GM23338 (cell line): ENCODE data around the gene CYP3A4. TPM values are rescaled to one million over a fixed set of nuclear protein-coding genes. Genes with fewer than 3 reads are reported as not detected.

Source experiments
- ATAC-seq: fragments of 200-7000 bp; cut with Tn5 transposase; 3 replicates; pipeline ENCODE4 v1.9.1; 2020
- DNase-seq: peaks from one replicate; pipeline ENCODE4 v3.0.0-alpha.2; 2015; ENCODE audit warnings: low spot score
- H2AFZ ChIP-seq: fragments of 200-600 bp; sonication (generic); 2 replicates; pipeline ENCODE4 v1.8.0; 2016; ENCODE audit warnings: antibody characterized with exemption, mild to moderate bottlenecking, moderate library complexity
- H3F3A ChIP-seq: fragments of 200-600 bp; sonication (generic); replicated peaks from 2 replicates; pipeline ENCODE4 v1.8.0; 2017; ENCODE audit warnings: antibody characterized with exemption, mixed run types, low read depth
- H3K27ac ChIP-seq: fragments of 200-600 bp; sonication (generic); 2 replicates; pipeline ENCODE4 v1.6.1; 2016; ENCODE audit warnings: low read depth
- H3K27me3 ChIP-seq: fragments of 200-600 bp; sonication (generic); 2 replicates; pipeline ENCODE4 v1.8.0; 2016; ENCODE audit warnings: mild to moderate bottlenecking, mixed run types, moderate library complexity; ENCODE audit not compliant: insufficient read depth
- H3K36me3 ChIP-seq: fragments of 200-600 bp; sonication (generic); 2 replicates; pipeline ENCODE4 v1.8.0; 2016; ENCODE audit warnings: mild to moderate bottlenecking; ENCODE audit not compliant: insufficient read depth
- H3K4me1 ChIP-seq: fragments of 200-600 bp; sonication (generic); 2 replicates; pipeline ENCODE4 v1.8.0; 2016; ENCODE audit warnings: mild to moderate bottlenecking, moderate library complexity; ENCODE audit not compliant: insufficient read depth
- H3K4me2 ChIP-seq: fragments of 200-600 bp; sonication (generic); 2 replicates; pipeline ENCODE4 v1.7.1; 2017; ENCODE audit warnings: mixed run types
- H3K4me3 ChIP-seq: fragments of 200-600 bp; sonication (generic); 2 replicates; pipeline ENCODE4 v1.6.1; 2016; ENCODE audit warnings: mixed run types
- H3K79me2 ChIP-seq: fragments of 200-600 bp; sonication (generic); replicated peaks from 2 replicates; pipeline ENCODE4 v1.8.0; 2017; ENCODE audit warnings: mild to moderate bottlenecking; ENCODE audit not compliant: insufficient read depth
- H3K9me2 ChIP-seq: fragments of 200-600 bp; sonication (generic); 2 replicates; pipeline ENCODE4 v1.8.0; 2017; ENCODE audit not compliant: insufficient read depth
- H4K20me1 ChIP-seq: fragments of 200-600 bp; sonication (generic); replicated peaks from 2 replicates; pipeline ENCODE4 v1.8.0; 2017; ENCODE audit warnings: mild to moderate bottlenecking; ENCODE audit not compliant: insufficient read depth
- H3K27ac Mint-ChIP-seq: 2 replicates; pipeline ENCODE4 v1.8.0; 2020; ENCODE audit warnings: inconsistent platforms, mild to moderate bottlenecking, moderate library complexity, mixed read lengths
- H3K27me3 Mint-ChIP-seq: 3 replicates; pipeline ENCODE4 v1.8.0; 2022; ENCODE audit warnings: low read depth, mild to moderate bottlenecking, moderate library complexity, mixed read lengths, inconsistent platforms; ENCODE audit not compliant: insufficient read depth, poor library complexity
- H3K36me3 Mint-ChIP-seq: 3 replicates; pipeline ENCODE4 v1.8.0; 2021; ENCODE audit warnings: low read depth, mild to moderate bottlenecking, inconsistent platforms, moderate library complexity, mixed read lengths
- H3K4me1 Mint-ChIP-seq: 3 replicates; pipeline ENCODE4 v1.8.0; 2020; ENCODE audit warnings: mild to moderate bottlenecking, inconsistent platforms, mixed read lengths
- H3K4me3 Mint-ChIP-seq: 3 replicates; pipeline ENCODE4 v1.8.0; 2021; ENCODE audit warnings: moderate library complexity, mild to moderate bottlenecking, inconsistent platforms, mixed read lengths
- H3K9me3 Mint-ChIP-seq: 3 replicates; pipeline ENCODE4 v1.8.0; 2020; ENCODE audit warnings: moderate library complexity, mild to moderate bottlenecking, inconsistent platforms, mixed read lengths
- CREB1 ChIP-seq: fragments of 250-450 bp; sonication (Bioruptor Pico); IDR thresholded peaks from 2 replicates; pipeline ENCODE4 v1.5.0; 2020; ENCODE audit warnings: low read depth, mild to moderate bottlenecking, moderate library complexity
- EZH2 ChIP-seq: fragments of 200-600 bp; sonication (generic); IDR thresholded peaks from one replicate; pipeline ENCODE4 v1.8.0; 2017; ENCODE audit warnings: antibody characterized with exemption, mild to moderate bottlenecking, low read depth; ENCODE audit not compliant: unreplicated experiment
- EZH2phosphoT487 ChIP-seq: fragments of 200-600 bp; sonication (generic); IDR thresholded peaks from one replicate; pipeline ENCODE4 v1.8.1; 2018; ENCODE audit warnings: antibody characterized with exemption; ENCODE audit not compliant: unreplicated experiment
- JUNB ChIP-seq: IDR thresholded peaks from one replicate; pipeline ENCODE4 v1.6.1; 2016; ENCODE audit warnings: antibody characterized with exemption; ENCODE audit not compliant: unreplicated experiment
- NANOG ChIP-seq: IDR thresholded peaks from 2 replicates; pipeline ENCODE4 v1.6.1; 2016; ENCODE audit warnings: antibody characterized with exemption, borderline replicate concordance
- POLR2AphosphoS5 ChIP-seq: IDR thresholded peaks from 2 replicates; pipeline ENCODE4 v1.6.1; 2016; ENCODE audit warnings: antibody characterized with exemption, low read depth
- STAT1 ChIP-seq: IDR thresholded peaks from one replicate; pipeline ENCODE4 v1.6.1; 2016; ENCODE audit warnings: antibody characterized with exemption; ENCODE audit not compliant: unreplicated experiment
- ZNF114 ChIP-seq: fragments of 250-450 bp; sonication (Bioruptor Pico); IDR thresholded peaks from 2 replicates; pipeline ENCODE4 v1.5.0; 2020; ENCODE audit warnings: mild to moderate bottlenecking, moderate library complexity
- ZNF331 ChIP-seq: fragments of 250-450 bp; sonication (Bioruptor Pico); IDR thresholded peaks from 2 replicates; pipeline ENCODE4 v1.5.0; 2020; ENCODE audit warnings: low read depth, mild to moderate bottlenecking, moderate library complexity
- polyA plus RNA-seq: library from polyadenylated mRNA; unstranded; fragments of >200 nt; fragmentation: Nextera tagmentation; extraction: Ambion mirVana; gene quantifications from 2 replicates; pipeline ENCODE4 v1.2.1, GENCODE V29; 2016
- total RNA-seq: library from RNA; depleted of rRNA; stranded (reverse); fragments of >200 nt; shearing (Covaris generic); gene quantifications from 2 replicates; pipeline ENCODE4 v1.2.3, GENCODE V29; 2014
- TF ChIP-seq, protein P1 (sequence below): fragments of 250-450 bp; sonication (Bioruptor Pico); IDR thresholded peaks from 2 replicates; pipeline ENCODE4 v1.5.0; 2020; ENCODE audit warnings: mild to moderate bottlenecking, moderate library complexity
- TF ChIP-seq, protein P2 (sequence below): IDR thresholded peaks from 2 replicates; pipeline ENCODE4 v1.6.1; 2016; ENCODE audit warnings: antibody characterized with exemption
- TF ChIP-seq, protein P3 (sequence below): IDR thresholded peaks from one replicate; pipeline ENCODE4 v1.6.1; 2018; ENCODE audit warnings: antibody characterized with exemption; ENCODE audit not compliant: unreplicated experiment
- TF ChIP-seq, protein P4 (sequence below), 2 experiments: fragments of 200-600 bp in 1 of 2; sonication (generic) in 1 of 2; conservative IDR thresholded peaks; 2 replicates each; pipeline versions ENCODE4 v1.5.1 to v1.6.1; 2016 to 2017; ENCODE audit warnings: antibody characterized with exemption in 2 of 2, low read depth in 2 of 2, mild to moderate bottlenecking in 2 of 2, moderate library complexity in 1 of 2

The CYP3A4 gene
- total and polyA plus RNA-seq, 2 experiments from 2014 or later = not detected

DNA sequence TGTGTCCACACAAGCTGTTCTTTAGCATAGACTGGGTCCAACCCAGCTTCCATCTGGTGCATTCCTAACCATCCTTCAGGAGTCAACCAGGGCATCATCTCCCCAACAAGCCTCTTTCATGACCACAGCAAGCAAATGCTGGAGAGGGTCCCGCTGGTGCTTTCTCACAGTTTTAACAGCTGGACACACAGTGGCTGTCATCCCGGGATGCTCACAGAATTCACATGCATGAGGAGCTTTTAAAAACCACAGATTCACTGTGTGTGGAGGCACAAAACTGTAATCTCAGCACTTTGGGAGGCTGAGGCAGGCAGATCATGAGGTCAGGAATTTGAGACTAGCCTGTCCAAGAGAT, 42.6 kb downstream of the CYP3A4 start:
- no peak for TF ChIP-seq EZH2phosphoT487
- TF ChIP-seq, protein P1, sequence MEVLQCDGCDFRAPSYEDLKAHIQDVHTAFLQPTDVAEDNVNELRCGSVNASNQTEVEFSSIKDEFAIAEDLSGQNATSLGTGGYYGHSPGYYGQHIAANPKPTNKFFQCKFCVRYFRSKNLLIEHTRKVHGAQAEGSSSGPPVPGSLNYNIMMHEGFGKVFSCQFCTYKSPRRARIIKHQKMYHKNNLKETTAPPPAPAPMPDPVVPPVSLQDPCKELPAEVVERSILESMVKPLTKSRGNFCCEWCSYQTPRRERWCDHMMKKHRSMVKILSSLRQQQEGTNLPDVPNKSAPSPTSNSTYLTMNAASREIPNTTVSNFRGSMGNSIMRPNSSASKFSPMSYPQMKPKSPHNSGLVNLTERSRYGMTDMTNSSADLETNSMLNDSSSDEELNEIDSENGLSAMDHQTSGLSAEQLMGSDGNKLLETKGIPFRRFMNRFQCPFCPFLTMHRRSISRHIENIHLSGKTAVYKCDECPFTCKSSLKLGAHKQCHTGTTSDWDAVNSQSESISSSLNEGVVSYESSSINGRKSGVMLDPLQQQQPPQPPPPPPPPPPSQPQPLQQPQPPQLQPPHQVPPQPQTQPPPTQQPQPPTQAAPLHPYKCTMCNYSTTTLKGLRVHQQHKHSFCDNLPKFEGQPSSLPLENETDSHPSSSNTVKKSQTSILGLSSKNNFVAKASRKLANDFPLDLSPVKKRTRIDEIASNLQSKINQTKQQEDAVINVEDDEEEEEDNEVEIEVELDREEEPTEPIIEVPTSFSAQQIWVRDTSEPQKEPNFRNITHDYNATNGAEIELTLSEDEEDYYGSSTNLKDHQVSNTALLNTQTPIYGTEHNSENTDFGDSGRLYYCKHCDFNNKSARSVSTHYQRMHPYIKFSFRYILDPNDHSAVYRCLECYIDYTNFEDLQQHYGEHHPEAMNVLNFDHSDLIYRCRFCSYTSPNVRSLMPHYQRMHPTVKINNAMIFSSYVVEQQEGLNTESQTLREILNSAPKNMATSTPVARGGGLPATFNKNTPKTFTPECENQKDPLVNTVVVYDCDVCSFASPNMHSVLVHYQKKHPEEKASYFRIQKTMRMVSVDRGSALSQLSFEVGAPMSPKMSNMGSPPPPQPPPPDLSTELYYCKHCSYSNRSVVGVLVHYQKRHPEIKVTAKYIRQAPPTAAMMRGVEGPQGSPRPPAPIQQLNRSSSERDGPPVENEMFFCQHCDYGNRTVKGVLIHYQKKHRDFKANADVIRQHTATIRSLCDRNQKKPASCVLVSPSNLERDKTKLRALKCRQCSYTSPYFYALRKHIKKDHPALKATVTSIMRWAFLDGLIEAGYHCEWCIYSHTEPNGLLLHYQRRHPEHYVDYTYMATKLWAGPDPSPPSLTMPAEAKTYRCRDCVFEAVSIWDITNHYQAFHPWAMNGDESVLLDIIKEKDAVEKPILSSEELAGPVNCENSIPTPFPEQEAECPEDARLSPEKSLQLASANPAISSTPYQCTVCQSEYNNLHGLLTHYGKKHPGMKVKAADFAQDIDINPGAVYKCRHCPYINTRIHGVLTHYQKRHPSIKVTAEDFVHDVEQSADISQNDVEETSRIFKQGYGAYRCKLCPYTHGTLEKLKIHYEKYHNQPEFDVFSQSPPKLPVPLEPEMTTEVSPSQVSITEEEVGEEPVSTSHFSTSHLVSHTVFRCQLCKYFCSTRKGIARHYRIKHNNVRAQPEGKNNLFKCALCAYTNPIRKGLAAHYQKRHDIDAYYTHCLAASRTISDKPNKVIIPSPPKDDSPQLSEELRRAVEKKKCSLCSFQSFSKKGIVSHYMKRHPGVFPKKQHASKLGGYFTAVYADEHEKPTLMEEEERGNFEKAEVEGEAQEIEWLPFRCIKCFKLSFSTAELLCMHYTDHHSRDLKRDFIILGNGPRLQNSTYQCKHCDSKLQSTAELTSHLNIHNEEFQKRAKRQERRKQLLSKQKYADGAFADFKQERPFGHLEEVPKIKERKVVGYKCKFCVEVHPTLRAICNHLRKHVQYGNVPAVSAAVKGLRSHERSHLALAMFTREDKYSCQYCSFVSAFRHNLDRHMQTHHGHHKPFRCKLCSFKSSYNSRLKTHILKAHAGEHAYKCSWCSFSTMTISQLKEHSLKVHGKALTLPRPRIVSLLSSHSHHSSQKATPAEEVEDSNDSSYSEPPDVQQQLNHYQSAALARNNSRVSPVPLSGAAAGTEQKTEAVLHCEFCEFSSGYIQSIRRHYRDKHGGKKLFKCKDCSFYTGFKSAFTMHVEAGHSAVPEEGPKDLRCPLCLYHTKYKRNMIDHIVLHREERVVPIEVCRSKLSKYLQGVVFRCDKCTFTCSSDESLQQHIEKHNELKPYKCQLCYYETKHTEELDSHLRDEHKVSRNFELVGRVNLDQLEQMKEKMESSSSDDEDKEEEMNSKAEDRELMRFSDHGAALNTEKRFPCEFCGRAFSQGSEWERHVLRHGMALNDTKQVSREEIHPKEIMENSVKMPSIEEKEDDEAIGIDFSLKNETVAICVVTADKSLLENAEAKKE (CRISPR knock-in tag) = no peak
- TF ChIP-seq, protein P2, sequence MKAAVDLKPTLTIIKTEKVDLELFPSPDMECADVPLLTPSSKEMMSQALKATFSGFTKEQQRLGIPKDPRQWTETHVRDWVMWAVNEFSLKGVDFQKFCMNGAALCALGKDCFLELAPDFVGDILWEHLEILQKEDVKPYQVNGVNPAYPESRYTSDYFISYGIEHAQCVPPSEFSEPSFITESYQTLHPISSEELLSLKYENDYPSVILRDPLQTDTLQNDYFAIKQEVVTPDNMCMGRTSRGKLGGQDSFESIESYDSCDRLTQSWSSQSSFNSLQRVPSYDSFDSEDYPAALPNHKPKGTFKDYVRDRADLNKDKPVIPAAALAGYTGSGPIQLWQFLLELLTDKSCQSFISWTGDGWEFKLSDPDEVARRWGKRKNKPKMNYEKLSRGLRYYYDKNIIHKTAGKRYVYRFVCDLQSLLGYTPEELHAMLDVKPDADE = no peak
- TF ChIP-seq ZNF114 = no peak
- no peak for TF ChIP-seq CREB1
- TF ChIP-seq ZNF331 (CRISPR knock-in tag) = no peak
- no peak for TF ChIP-seq NANOG
- TF ChIP-seq, protein P3, sequence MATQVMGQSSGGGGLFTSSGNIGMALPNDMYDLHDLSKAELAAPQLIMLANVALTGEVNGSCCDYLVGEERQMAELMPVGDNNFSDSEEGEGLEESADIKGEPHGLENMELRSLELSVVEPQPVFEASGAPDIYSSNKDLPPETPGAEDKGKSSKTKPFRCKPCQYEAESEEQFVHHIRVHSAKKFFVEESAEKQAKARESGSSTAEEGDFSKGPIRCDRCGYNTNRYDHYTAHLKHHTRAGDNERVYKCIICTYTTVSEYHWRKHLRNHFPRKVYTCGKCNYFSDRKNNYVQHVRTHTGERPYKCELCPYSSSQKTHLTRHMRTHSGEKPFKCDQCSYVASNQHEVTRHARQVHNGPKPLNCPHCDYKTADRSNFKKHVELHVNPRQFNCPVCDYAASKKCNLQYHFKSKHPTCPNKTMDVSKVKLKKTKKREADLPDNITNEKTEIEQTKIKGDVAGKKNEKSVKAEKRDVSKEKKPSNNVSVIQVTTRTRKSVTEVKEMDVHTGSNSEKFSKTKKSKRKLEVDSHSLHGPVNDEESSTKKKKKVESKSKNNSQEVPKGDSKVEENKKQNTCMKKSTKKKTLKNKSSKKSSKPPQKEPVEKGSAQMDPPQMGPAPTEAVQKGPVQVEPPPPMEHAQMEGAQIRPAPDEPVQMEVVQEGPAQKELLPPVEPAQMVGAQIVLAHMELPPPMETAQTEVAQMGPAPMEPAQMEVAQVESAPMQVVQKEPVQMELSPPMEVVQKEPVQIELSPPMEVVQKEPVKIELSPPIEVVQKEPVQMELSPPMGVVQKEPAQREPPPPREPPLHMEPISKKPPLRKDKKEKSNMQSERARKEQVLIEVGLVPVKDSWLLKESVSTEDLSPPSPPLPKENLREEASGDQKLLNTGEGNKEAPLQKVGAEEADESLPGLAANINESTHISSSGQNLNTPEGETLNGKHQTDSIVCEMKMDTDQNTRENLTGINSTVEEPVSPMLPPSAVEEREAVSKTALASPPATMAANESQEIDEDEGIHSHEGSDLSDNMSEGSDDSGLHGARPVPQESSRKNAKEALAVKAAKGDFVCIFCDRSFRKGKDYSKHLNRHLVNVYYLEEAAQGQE = no peak
- TF ChIP-seq JUNB = no peak
- TF ChIP-seq EZH2 = no peak
- no peak for TF ChIP-seq POLR2AphosphoS5
- TF ChIP-seq, protein P4, sequence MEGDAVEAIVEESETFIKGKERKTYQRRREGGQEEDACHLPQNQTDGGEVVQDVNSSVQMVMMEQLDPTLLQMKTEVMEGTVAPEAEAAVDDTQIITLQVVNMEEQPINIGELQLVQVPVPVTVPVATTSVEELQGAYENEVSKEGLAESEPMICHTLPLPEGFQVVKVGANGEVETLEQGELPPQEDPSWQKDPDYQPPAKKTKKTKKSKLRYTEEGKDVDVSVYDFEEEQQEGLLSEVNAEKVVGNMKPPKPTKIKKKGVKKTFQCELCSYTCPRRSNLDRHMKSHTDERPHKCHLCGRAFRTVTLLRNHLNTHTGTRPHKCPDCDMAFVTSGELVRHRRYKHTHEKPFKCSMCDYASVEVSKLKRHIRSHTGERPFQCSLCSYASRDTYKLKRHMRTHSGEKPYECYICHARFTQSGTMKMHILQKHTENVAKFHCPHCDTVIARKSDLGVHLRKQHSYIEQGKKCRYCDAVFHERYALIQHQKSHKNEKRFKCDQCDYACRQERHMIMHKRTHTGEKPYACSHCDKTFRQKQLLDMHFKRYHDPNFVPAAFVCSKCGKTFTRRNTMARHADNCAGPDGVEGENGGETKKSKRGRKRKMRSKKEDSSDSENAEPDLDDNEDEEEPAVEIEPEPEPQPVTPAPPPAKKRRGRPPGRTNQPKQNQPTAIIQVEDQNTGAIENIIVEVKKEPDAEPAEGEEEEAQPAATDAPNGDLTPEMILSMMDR (conservative IDR thresholded peaks at IDR 0.05; ENCODE audit: low read depth in 2 of 2) = no peak
- no peak for TF ChIP-seq STAT1
- no peak for DNase-seq
- no peaks in the 10 kb centered on the region for H3K36me3 Mint-ChIP-seq
- peaks cover 2% of the 10 kb centered on the region; the same call in 1 of the 3 replicates for H3K4me1 Mint-ChIP-seq
- no peak overlapping the region for H3K4me3 ChIP-seq
- no peaks in the 10 kb centered on the region; the same call in 2 of the 3 replicates for H3K9me3 Mint-ChIP-seq
- no peak overlapping the region for H3K27ac Mint-ChIP-seq
- H3K79me2 ChIP-seq = no peaks in the 10 kb centered on the region
- no peaks in the 10 kb centered on the region for H3F3A ChIP-seq
- H3K4me1 ChIP-seq = 0 out of 2 replicates have a peak, but pooled peaks cover 5% of the 10 kb centered on the region
- 0 out of 2 replicates have a peak, but pooled peaks cover 7% of the 10 kb centered on the region for H3K9me2 ChIP-seq
- ATAC-seq = no peak
- H2AFZ ChIP-seq = no peak overlapping the region
- no peaks in the 10 kb centered on the region for H3K36me3 ChIP-seq
- no peak overlapping the region for H3K4me2 ChIP-seq
- H3K27me3 Mint-ChIP-seq = peaks cover 2% of the 10 kb centered on the region
- H4K20me1 ChIP-seq = no peaks in the 10 kb centered on the region
- H3K4me3 Mint-ChIP-seq = no peak overlapping the region
- no peaks in the 10 kb centered on the region for H3K27me3 ChIP-seq
- no peak overlapping the region for H3K27ac ChIP-seq
